ENCODE results near the gene RSKR. TPM values are rescaled to one million over a fixed set of nuclear protein-coding genes. Genes with fewer than 3 reads are reported as not detected.
A peak's percentile ranks its signal among the peaks of the same experiment; 100 is the strongest.

RSKR gene
- total and polyA plus RNA-seq, 4 donors = 3.9 to 14.3 (median 8.8) TPM

DNA sequence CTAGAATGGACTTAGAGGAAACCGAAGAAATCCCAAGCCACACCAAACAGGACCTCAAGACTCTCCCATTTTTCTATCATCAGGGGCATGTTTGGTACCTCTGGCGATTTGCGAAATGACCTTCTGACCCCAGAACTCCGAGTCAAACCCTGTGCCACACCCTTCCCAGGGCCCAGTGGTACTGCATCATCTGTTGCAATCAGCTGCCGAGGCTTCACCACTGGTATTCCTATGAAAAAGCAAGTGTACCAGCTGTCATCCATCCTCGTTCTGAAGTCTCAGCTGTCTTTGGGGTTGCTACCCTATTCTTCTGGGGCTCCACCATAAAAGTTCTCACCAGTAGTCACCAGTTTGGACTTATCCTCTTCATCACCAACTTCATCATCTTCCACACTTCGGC, 2.3 kb upstream of the RSKR start:
- DNase-seq (no peak), ATAC-seq (ENCODE audit: insufficient read depth, low FRiP score) (no peak)
- Histone ChIP-seq H3K36me3 (ENCODE audit: control insufficient read depth in 4 of 4, insufficient read depth in 4 of 4, low read length in 4 of 4) (peaks cover 41 to 55% (median 52%) of the 10 kb centered on the region in 4 donors), H3K27ac (ENCODE audit: low read depth in 1 of 2, low read length in 1 of 2) (no peak overlapping the region), H3K9me3 (ENCODE audit: control insufficient read depth in 4 of 4, insufficient read depth in 3 of 4, low read length in 3 of 4) (no peaks in the 10 kb centered on the region), H3K9ac (ENCODE audit: insufficient read depth in 1 of 2, low read length in 2 of 2) (no peak overlapping the region), H3K27me3 (ENCODE audit: control insufficient read depth in 3 of 3, insufficient read depth in 3 of 3, low read length in 2 of 3) (no peaks in the 10 kb centered on the region), H3K4me1 (ENCODE audit: control insufficient read depth in 5 of 5, insufficient read depth in 5 of 5, low read length in 5 of 5) (no peaks in the 10 kb centered on the region), H3K4me3 (no peak overlapping the region)
- 87 to 88% methylated on average over 7 of the region's 7 CpGs for WGBS, 2 donors
- TF ChIP-seq, protein P1, sequence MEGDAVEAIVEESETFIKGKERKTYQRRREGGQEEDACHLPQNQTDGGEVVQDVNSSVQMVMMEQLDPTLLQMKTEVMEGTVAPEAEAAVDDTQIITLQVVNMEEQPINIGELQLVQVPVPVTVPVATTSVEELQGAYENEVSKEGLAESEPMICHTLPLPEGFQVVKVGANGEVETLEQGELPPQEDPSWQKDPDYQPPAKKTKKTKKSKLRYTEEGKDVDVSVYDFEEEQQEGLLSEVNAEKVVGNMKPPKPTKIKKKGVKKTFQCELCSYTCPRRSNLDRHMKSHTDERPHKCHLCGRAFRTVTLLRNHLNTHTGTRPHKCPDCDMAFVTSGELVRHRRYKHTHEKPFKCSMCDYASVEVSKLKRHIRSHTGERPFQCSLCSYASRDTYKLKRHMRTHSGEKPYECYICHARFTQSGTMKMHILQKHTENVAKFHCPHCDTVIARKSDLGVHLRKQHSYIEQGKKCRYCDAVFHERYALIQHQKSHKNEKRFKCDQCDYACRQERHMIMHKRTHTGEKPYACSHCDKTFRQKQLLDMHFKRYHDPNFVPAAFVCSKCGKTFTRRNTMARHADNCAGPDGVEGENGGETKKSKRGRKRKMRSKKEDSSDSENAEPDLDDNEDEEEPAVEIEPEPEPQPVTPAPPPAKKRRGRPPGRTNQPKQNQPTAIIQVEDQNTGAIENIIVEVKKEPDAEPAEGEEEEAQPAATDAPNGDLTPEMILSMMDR (IDR thresholded peaks at IDR 0.05; ENCODE audit: control extremely low read depth, extremely low read depth) = no peak

DNA sequence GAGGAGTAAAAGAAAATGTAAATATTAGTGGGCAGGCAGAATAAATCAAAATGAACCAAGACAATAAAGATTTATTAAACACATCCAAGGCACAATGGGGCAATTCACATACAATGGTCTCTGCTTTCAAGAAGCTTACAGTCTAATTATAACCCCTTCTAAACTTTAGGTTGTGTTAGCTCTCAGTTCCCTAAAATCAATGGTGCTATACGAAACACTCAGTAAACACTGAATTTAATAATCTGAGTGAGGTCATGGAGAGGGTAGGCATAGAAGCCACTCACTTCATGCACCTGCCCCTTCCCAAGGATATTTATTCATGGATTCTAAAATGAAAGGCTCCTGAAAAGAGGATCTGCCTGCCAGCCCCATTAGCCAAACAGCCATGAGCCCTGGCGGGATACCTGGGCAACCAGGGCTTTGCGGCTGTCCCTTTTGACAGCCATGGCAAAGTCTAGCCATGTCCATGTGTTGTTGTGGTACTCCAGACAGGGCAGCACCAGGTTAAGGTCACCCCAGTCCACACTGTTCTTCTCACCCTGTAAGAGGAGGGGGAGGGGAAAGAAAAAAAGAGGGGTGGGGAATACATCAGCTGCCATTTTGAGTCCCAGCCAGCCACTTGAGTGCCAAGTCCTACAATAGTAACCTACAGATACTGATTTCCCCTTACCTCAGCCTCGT, 1.4 kb upstream of the RSKR start:
- Histone ChIP-seq H3K4me3 (no peak overlapping the region), H3K27ac (ENCODE audit: low read depth in 1 of 2, low read length in 1 of 2) (no peak overlapping the region), H3K36me3 (ENCODE audit: control insufficient read depth in 4 of 4, insufficient read depth in 4 of 4, low read length in 4 of 4) (peaks cover 32 to 53% (median 44%) of the 10 kb centered on the region in 4 donors), H3K27me3 (ENCODE audit: control insufficient read depth in 3 of 3, insufficient read depth in 3 of 3, low read length in 2 of 3) (no peaks in the 10 kb centered on the region), H3K9me3 (ENCODE audit: control insufficient read depth in 4 of 4, insufficient read depth in 3 of 4, low read length in 3 of 4) (no peaks in the 10 kb centered on the region), H3K4me1 (ENCODE audit: control insufficient read depth in 5 of 5, insufficient read depth in 5 of 5, low read length in 5 of 5) (no peaks in the 10 kb centered on the region), H3K9ac (ENCODE audit: insufficient read depth in 1 of 2, low read length in 2 of 2) (no peak overlapping the region)
- DNase-seq = no peak
- 88 to 91% methylated on average over 4 of the region's 4 CpGs for WGBS, 2 donors
- TF ChIP-seq, protein P1 (IDR thresholded peaks at IDR 0.05; ENCODE audit: control extremely low read depth, extremely low read depth) = no peak
- ATAC-seq (ENCODE audit: insufficient read depth, low FRiP score) = no peak

DNA sequence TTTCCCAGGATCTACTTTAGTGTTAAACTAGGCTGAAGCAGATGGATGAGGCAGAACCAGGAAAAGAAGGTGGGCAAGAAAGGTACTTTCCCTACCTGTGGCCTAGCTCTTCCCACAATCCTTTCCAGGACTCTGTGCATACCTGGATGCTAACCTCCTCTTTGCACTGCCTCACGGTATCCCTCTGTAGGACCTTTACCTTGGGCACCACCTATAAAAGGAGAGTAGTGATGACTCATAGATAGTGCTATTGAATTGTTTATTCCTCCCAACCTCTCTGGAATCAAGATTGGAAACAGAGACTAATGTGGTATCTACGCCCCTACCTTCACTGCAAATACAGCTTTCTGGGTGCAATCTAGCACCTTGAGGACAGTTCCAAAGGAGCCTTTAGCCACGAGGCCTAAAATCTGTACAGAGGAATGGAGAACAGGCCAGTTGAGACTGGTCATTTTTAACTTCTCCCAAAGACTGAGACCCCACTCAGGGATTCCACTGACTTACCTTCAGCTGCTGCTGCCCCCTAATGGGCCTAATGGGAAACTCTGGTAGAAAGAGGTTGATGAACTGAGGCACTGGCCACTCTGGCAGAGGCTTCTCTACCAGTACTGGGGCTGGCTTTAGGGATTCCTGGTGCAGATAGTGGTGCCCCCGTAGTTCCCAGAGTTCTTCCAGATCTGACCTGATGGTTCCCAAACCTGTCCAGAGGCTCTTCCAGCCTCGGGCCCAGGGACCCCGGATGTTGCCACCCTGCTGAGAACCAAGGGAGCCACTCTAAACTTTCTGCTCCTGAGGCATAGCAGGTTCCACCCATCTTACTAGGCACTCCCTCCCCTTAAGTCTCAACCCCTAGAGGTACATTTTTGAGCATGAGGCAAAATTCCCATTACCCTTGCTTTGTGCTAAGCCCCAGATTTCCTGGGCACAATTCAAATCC, 781 bp downstream of the RSKR start:
- TF ChIP-seq, protein P1 (IDR thresholded peaks at IDR 0.05; ENCODE audit: control extremely low read depth, extremely low read depth) = peak; percentile 20
- Histone ChIP-seq H3K27me3 (ENCODE audit: control insufficient read depth in 3 of 3, insufficient read depth in 3 of 3, low read length in 2 of 3) (no peaks in the 10 kb centered on the region), H3K4me3 (no peak overlapping the region), H3K4me1 (ENCODE audit: control insufficient read depth in 5 of 5, insufficient read depth in 5 of 5, low read length in 5 of 5) (no peaks in the 10 kb centered on the region), H3K9ac (ENCODE audit: insufficient read depth in 1 of 2, low read length in 2 of 2) (no peak overlapping the region), H3K9me3 (ENCODE audit: control insufficient read depth in 4 of 4, insufficient read depth in 3 of 4, low read length in 3 of 4) (no peaks in the 10 kb centered on the region), H3K36me3 (ENCODE audit: control insufficient read depth in 4 of 4, insufficient read depth in 4 of 4, low read length in 4 of 4) (peaks cover 20 to 36% (median 27%) of the 10 kb centered on the region in 4 donors), H3K27ac (ENCODE audit: low read depth in 1 of 2, low read length in 1 of 2) (no peak overlapping the region)
- DNase-seq = peak; percentile 39 to 60 (median 56)
- no peak for ATAC-seq (ENCODE audit: insufficient read depth, low FRiP score)
- WGBS, 2 donors = 82 to 83% methylated on average over 6 of the region's 6 CpGs

Measured in lung (tissue), 12 donors.